Cardiac fibroblast (primary cell): ENCODE results near the gene TMEM14A.

Experiments used
- DNase-seq, 2 donors: peaks; one replicate each; pipeline versions ENCODE4 v3.0.0 to v3.0.0-alpha.2; 2010; ENCODE audit warnings: low read depth in 2 of 2
- H3K4me3 ChIP-seq, 2 donors: replicated peaks in 1 of 2; 1 replicate in 1 of 2; 2 replicates in 1 of 2; pipeline ENCODE4 v1.5.1; 2011; ENCODE audit warnings: low read depth in 2 of 2, low read length in 2 of 2, mild to moderate bottlenecking in 2 of 2, moderate library complexity in 1 of 2
- TF ChIP-seq, protein P1 (sequence below): IDR thresholded peaks from one replicate; pipeline ENCODE4 v1.5.1; 2011; ENCODE audit warnings: low read depth, mild to moderate bottlenecking, low read length, inconsistent platforms

TMEM14A gene

DNA sequence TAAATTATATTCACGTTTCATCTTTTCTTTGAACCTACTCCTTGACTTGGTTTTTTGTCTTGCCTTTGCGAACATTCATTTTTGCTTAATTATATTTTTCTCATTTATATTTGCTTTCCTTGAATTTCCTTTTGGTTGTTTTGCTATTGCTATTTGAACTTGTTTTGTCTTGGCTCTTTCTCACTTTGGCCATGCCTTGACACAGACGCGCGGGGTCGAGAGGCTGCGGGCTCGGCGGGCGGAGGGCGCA is 7.1 kb upstream of the TMEM14A start:
- peak overlapping the region; percentile 72 to 80 for H3K4me3 ChIP-seq
- TF ChIP-seq, protein P1, sequence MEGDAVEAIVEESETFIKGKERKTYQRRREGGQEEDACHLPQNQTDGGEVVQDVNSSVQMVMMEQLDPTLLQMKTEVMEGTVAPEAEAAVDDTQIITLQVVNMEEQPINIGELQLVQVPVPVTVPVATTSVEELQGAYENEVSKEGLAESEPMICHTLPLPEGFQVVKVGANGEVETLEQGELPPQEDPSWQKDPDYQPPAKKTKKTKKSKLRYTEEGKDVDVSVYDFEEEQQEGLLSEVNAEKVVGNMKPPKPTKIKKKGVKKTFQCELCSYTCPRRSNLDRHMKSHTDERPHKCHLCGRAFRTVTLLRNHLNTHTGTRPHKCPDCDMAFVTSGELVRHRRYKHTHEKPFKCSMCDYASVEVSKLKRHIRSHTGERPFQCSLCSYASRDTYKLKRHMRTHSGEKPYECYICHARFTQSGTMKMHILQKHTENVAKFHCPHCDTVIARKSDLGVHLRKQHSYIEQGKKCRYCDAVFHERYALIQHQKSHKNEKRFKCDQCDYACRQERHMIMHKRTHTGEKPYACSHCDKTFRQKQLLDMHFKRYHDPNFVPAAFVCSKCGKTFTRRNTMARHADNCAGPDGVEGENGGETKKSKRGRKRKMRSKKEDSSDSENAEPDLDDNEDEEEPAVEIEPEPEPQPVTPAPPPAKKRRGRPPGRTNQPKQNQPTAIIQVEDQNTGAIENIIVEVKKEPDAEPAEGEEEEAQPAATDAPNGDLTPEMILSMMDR = no peak
- DNase-seq = no peak

DNA sequence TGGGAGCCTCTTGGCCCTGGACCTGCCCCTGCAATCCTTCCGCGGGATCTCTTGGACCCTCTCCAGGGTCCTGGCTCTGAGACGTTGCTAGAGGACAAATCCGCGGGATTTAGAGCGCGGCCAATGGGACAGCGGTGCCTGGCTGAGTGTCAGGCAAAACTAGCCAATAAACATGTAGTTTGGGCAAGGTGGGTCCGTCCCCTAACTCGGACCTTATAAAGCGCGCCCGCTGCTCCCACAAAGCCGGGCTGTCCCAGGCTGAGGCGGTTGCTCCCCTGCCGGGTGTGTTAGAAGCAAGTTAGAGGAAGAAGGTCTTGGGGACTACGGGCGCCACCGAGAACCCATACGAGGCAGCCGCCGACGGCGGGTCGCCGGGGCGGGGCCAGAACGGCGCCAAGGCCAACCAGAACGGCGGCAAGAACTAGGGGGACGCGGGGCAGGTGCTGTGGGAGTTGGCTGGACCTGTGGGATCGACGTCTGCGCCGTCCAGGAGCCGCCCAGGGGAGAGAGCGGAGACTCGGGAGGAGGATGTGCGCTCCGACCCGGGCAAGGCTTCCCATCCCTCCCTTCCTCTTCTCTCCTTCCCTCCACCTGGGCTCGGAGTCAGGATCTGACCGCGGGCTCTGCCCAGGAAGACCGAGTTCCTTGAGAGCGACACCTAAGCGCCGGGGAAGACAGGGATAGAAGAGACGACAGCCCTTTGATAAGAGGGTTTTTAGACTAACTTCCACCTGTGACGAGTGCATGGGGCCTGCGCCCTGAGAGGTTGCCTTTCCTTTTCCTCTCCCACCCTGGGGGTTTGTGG is 6.5 kb upstream of the TMEM14A start:
- TF ChIP-seq, protein P1 = no peak
- H3K4me3 ChIP-seq = peak overlapping the region; percentile 72 to 80
- DNase-seq = peak; percentile 96 to 97

DNA sequence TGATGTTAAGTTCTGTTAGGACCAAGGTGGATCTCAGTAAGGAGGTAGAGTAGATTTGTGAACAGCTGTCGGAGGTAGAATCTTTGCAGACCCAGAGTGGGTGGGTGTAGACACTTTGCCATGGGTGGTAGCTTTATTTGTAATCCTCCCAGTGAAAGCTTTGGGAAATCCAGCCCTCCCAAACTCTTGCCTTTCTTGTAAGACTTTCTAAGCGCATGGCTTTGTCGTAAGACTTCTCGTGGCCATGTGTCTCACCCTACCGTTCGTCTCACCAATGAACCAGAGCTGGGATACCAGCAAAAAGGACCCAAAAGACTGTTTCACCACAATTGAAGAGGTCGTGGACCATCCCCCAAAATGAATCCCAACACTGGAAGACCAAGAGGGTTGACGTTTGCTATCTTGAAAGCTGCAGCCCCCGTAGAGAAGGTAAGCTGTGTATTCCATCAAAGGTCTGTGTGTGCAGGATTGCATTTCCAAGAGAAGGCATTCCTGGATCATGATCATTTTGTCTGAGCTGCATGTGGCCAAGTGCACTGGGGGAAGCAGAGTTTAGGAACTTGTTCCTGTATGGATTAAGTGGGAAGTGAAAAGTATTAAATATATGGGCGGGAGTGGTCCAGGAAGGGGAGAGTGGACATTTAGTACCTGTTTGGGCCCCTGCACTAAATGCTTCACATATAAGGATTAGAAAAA is 5.8 kb upstream of the TMEM14A start:
- peak overlapping the region; percentile 72 to 80 for H3K4me3 ChIP-seq
- TF ChIP-seq, protein P1 = no peak
- peak in 1 of 2 donors; percentile 15 for DNase-seq

DNA sequence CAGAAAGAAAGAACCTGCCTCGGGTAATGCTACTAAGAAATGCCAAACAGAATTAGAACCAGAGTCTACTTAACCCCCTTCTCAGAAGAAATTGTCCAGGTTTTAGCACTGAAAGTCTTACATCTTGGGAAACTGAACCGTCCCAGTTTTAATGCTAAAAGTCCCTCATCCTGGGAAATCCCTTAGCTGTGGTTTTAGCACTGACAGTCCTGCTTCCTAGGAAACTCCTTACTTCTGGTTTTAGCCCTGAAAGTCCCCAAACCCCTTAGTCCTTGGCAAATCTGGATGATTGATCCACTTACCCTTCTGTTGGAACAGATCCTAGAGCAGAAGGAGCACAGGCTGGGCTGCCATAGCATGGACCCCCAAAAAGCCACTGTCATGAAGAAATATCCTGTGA is 4.8 kb upstream of the TMEM14A start:
- H3K4me3 ChIP-seq = peak overlapping the region in 1 of 2 donors; percentile 80
- DNase-seq = no peak
- TF ChIP-seq, protein P1 = no peak

DNA sequence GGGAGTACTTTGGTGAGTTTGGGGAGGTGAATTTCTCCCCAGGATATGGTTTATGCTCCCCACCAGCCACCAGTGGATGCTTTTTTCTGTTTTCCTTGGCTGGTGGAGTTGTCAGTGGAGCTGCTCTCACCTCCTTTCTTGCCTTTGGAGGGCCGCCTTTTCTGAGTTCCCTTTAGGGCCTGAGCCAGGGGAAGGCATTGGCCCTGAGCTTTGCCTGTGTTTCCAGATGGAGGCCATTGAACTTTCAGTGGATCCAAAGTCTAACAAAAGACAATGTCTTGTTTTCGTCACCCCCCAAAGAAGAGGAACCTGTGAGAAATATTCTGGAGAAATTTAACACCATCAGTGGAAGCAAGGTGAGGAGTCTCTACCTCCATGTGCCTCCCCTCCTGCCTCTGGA is 4.4 kb upstream of the TMEM14A start:
- DNase-seq = no peak
- TF ChIP-seq, protein P1 = no peak
- H3K4me3 ChIP-seq = peak overlapping the region in 1 of 2 donors; percentile 80

DNA sequence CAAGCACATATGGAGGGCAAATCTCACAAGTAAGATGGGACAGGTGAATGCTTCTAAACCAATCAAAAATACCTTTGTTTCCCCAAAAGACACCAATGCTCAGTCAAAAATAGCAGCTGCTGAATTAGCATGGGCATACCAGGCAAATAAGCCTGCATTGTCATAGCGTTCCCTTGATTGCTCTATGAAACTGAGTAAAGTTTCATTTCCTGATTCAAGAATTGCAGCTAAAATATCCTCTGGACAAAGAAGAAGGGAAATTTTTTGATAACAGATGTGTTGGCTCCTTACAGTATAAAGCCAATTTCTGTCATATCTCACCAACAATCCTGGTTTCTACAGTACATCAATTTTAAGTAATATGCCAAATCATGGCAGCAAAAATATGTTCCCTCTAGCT is 3.3 kb upstream of the TMEM14A start:
- TF ChIP-seq, protein P1 = no peak
- H3K4me3 ChIP-seq = no peak overlapping the region
- no peak for DNase-seq
